OCI-LY1 (cell line): ENCODE measurements around the gene SLC4A11.

Experiments used
- H2AFZ ChIP-seq: fragments of 200-600 bp; sonication (generic), shearing (Covaris generic); 2 replicates; pipeline ENCODE4 v1.6.0; 2014; ENCODE audit warnings: antibody characterized with exemption, mild to moderate bottlenecking, low read length
- H3F3A ChIP-seq: fragments of 200-600 bp; sonication (generic), shearing (Covaris generic); 2 replicates; pipeline ENCODE4 v1.6.0; 2014; ENCODE audit warnings: mild to moderate bottlenecking, antibody characterized with exemption, low read length, moderate library complexity; ENCODE audit not compliant: insufficient read depth
- H3K27ac ChIP-seq: fragments of 200-600 bp; sonication (generic); 2 replicates; pipeline ENCODE4 v1.5.1; 2014; ENCODE audit warnings: low read length, mixed run types, mild to moderate bottlenecking, low read depth; ENCODE audit not compliant: poor library complexity, severe bottlenecking
- H3K27me3 ChIP-seq: fragments of 200-600 bp; sonication (generic); 2 replicates; pipeline ENCODE4 v1.6.0; 2014; ENCODE audit warnings: antibody characterized with exemption, mild to moderate bottlenecking, low read length, moderate library complexity; ENCODE audit not compliant: insufficient read depth
- H3K36me3 ChIP-seq: fragments of 200-600 bp; sonication (generic); 2 replicates; pipeline ENCODE4 v1.6.1; 2014; ENCODE audit warnings: mild to moderate bottlenecking, antibody characterized with exemption, low read length, moderate library complexity, mixed read lengths; ENCODE audit not compliant: insufficient read depth
- H3K4me1 ChIP-seq: fragments of 200-600 bp; sonication (generic); 2 replicates; pipeline ENCODE4 v1.5.1; 2014; ENCODE audit warnings: mild to moderate bottlenecking, low read length, moderate library complexity; ENCODE audit not compliant: insufficient read depth, severe bottlenecking
- H3K4me2 ChIP-seq: fragments of 200-600 bp; sonication (generic), shearing (Covaris generic); 2 replicates; pipeline ENCODE4 v1.6.1; 2014; ENCODE audit warnings: low read length
- H3K4me3 ChIP-seq: fragments of 200-600 bp; sonication (generic); 2 replicates; pipeline ENCODE4 v1.5.1; 2014; ENCODE audit warnings: low read length, low read depth, mild to moderate bottlenecking, mixed read lengths; ENCODE audit not compliant: poor library complexity, severe bottlenecking
- H3K79me2 ChIP-seq: fragments of 200-600 bp; shearing (Covaris generic); 2 replicates; pipeline ENCODE4 v1.6.1; 2016; ENCODE audit warnings: mixed run types, low read length, mixed read lengths; ENCODE audit not compliant: insufficient read depth
- H3K9ac ChIP-seq: fragments of 200-600 bp; sonication (generic), shearing (Covaris generic); 2 replicates; pipeline ENCODE4 v1.6.1; 2014; ENCODE audit warnings: mild to moderate bottlenecking, low read length, mixed read lengths
- H3K9me2 ChIP-seq: fragments of 200-600 bp; sonication (generic), shearing (Covaris generic); 2 replicates; pipeline ENCODE4 v1.6.1; 2014; ENCODE audit warnings: low read depth, mild to moderate bottlenecking, low read length, mixed read lengths
- H3K9me3 ChIP-seq: fragments of 200-600 bp; shearing (Covaris generic); 2 replicates; pipeline ENCODE4 v1.6.1; 2014; ENCODE audit warnings: low read length, mixed read lengths
- H4K20me1 ChIP-seq: fragments of 200-600 bp; sonication (generic), shearing (Covaris generic); 2 replicates; pipeline ENCODE4 v1.6.0; 2016; ENCODE audit warnings: mild to moderate bottlenecking, low read length; ENCODE audit not compliant: insufficient read depth
- CTCF ChIP-seq: fragments of 200-600 bp; sonication (generic), shearing (Covaris generic); IDR thresholded peaks from 2 replicates; pipeline ENCODE4 v1.5.1; 2017; ENCODE audit warnings: mild to moderate bottlenecking, antibody characterized with exemption, low read length, moderate library complexity, mixed read lengths
- EZH2 ChIP-seq: fragments of 200-600 bp; sonication (generic), shearing (Covaris generic); IDR thresholded peaks from 2 replicates; pipeline ENCODE4 v1.8.0; 2017; ENCODE audit warnings: borderline replicate concordance, mixed run types, mild to moderate bottlenecking, antibody characterized with exemption, low read length, moderate library complexity, mixed read lengths

SLC4A11 gene

GRCh38 chr20:3233991-3234498 lies 4.9 kb downstream of the SLC4A11 start:
- Histone ChIP-seq H3K4me1 (no peaks in the 10 kb centered on the region), H3K36me3 (no peaks in the 10 kb centered on the region), H3K27me3 (0 out of 2 replicates have a peak, but pooled peaks cover 6% of the 10 kb centered on the region), H3K9me2 (no peaks in the 10 kb centered on the region), H3K9me3 (no peaks in the 10 kb centered on the region), H3K9ac (no peak overlapping the region), H4K20me1 (no peaks in the 10 kb centered on the region), H3K4me2 (no peak overlapping the region), H3K27ac (no peak overlapping the region), H3K4me3 (no peak overlapping the region), H3F3A (no peaks in the 10 kb centered on the region), H3K79me2 (no peaks in the 10 kb centered on the region), H2AFZ (no peak overlapping the region)
- TF ChIP-seq CTCF (no peak), EZH2 (no peak)

- Histone ChIP-seq H3K9me2 (no peaks in the 10 kb centered on the region), H3K27ac (no peak overlapping the region), H3F3A (no peaks in the 10 kb centered on the region), H3K79me2 (no peaks in the 10 kb centered on the region), H3K4me3 (no peak overlapping the region), H4K20me1 (no peaks in the 10 kb centered on the region), H3K9me3 (no peaks in the 10 kb centered on the region), H3K4me1 (no peaks in the 10 kb centered on the region), H3K4me2 (no peak overlapping the region), H2AFZ (no peak overlapping the region), H3K9ac (no peak overlapping the region), H3K36me3 (no peaks in the 10 kb centered on the region), H3K27me3 (0 out of 2 replicates have a peak, but pooled peaks cover 6% of the 10 kb centered on the region)
- TF ChIP-seq CTCF: no peak
- no peak for TF ChIP-seq EZH2
These were observed 5.6 kb downstream of the SLC4A11 start for GRCh38 chr20:3233131-3233990.

GRCh38 chr20:3231889-3232588 lies 7.0 kb downstream of the SLC4A11 start:
- Histone ChIP-seq H3K27ac (no peak overlapping the region), H3K79me2 (no peaks in the 10 kb centered on the region), H3K4me3 (no peak overlapping the region), H3K27me3 (0 out of 2 replicates have a peak, but pooled peaks cover 6% of the 10 kb centered on the region), H3K36me3 (no peaks in the 10 kb centered on the region), H3K9me2 (no peaks in the 10 kb centered on the region), H3K4me1 (no peaks in the 10 kb centered on the region), H3K4me2 (no peak overlapping the region), H3F3A (no peaks in the 10 kb centered on the region), H3K9me3 (no peaks in the 10 kb centered on the region), H2AFZ (no peak overlapping the region), H4K20me1 (no peaks in the 10 kb centered on the region), H3K9ac (no peak overlapping the region)
- TF ChIP-seq CTCF: no peak
- no peak for TF ChIP-seq EZH2
